ENCODE measurements around the gene NPDC1.

The NPDC1 gene

GRCh38 chr9:137011907-137012675 lies 33.9 kb downstream of the NPDC1 start:
- ChIA-PET CTCF (interaction anchor here (0.9 kb wide), 1 partner anchor 13 kb away, joined by 4 read pairs; no protein-coding TSS in a partner anchor), POLR2A (no interaction called here)
- Histone ChIP-seq H3K4me1 (ENCODE audit: control extremely low read depth in 1 of 4, control insufficient read depth in 4 of 4, insufficient read depth in 4 of 4, low read length in 3 of 4) (no peaks in the 10 kb centered on the region), H3K27ac (ENCODE audit: insufficient read depth in 1 of 2, low read depth in 1 of 2, low read length in 2 of 2, poor library complexity in 1 of 2, severe bottlenecking in 2 of 2) (no peak overlapping the region), H3K27me3 (replicated peaks in 2 of 5; ENCODE audit: control insufficient read depth in 4 of 5, insufficient read depth in 5 of 5, low read length in 4 of 5) (no peaks in the 10 kb centered on the region), H3K4me3 (ENCODE audit: control insufficient read depth in 1 of 7, extremely low read depth in 1 of 7, insufficient read depth in 4 of 7, low read depth in 2 of 7, low read length in 6 of 7) (no peak overlapping the region), H3K36me3 (ENCODE audit: control insufficient read depth in 4 of 4, insufficient read depth in 4 of 4, low read length in 3 of 4) (peaks cover 0 to 82% (median 41%) of the 10 kb centered on the region in 4 experiments), H3K9me3 (ENCODE audit: control extremely low read depth in 1 of 5, control insufficient read depth in 4 of 5, insufficient read depth in 2 of 5, low read depth in 1 of 5, low read length in 4 of 5) (no peaks in the 10 kb centered on the region)
- 99% methylated on average over 20 of the region's 39 CpGs for WGBS (ENCODE audit: insufficient coverage)
- no peak for DNase-seq

DNA sequence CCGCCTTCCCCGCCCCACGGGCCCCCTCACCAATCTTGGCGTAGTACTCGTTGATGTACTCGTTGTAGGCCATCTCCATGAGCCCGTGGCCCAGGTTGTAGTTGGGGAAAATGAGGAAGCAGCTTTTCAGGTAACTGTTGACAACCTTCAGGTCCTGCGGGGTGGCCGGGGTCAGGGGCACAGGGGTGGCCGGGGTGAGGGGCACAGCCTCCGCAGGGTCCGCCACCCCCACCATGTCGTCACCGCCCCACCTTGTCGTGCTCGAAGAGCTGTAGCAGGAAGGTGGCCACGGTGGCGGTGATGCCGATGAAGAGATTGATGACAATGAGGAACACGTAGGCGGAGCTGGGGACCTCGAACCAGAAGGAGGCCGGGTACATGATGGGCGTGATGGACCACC lies 34.8 kb downstream of the NPDC1 start:
- CTCF ChIA-PET, result no interaction called here
- 96% methylated on average over 18 of the region's 24 CpGs for WGBS (ENCODE audit: insufficient coverage)
- H3K9me3 ChIP-seq (ENCODE audit: control extremely low read depth in 1 of 5, control insufficient read depth in 4 of 5, insufficient read depth in 2 of 5, low read depth in 1 of 5, low read length in 4 of 5), result no peaks in the 10 kb centered on the region
- H3K27ac ChIP-seq (ENCODE audit: insufficient read depth in 1 of 2, low read depth in 1 of 2, low read length in 2 of 2, poor library complexity in 1 of 2, severe bottlenecking in 2 of 2), result no peak overlapping the region
- H3K4me1 ChIP-seq (ENCODE audit: control extremely low read depth in 1 of 4, control insufficient read depth in 4 of 4, insufficient read depth in 4 of 4, low read length in 3 of 4), result peaks cover 0 to 9% (median 9%) of the 10 kb centered on the region in 4 experiments
- no peak overlapping the region for H3K4me3 ChIP-seq (ENCODE audit: control insufficient read depth in 1 of 7, extremely low read depth in 1 of 7, insufficient read depth in 4 of 7, low read depth in 2 of 7, low read length in 6 of 7)
- no peaks in the 10 kb centered on the region for H3K27me3 ChIP-seq (replicated peaks in 2 of 5; ENCODE audit: control insufficient read depth in 4 of 5, insufficient read depth in 5 of 5, low read length in 4 of 5)
- H3K36me3 ChIP-seq (ENCODE audit: control insufficient read depth in 4 of 4, insufficient read depth in 4 of 4, low read length in 3 of 4), result peaks cover 0 to 73% (median 35%) of the 10 kb centered on the region in 4 experiments
- POLR2A ChIA-PET, result interaction anchor here (0.5 kb wide), 1 partner anchor 220 kb away, joined by 3 read pairs; no protein-coding TSS in a partner anchor
- DNase-seq, result no peak

DNA sequence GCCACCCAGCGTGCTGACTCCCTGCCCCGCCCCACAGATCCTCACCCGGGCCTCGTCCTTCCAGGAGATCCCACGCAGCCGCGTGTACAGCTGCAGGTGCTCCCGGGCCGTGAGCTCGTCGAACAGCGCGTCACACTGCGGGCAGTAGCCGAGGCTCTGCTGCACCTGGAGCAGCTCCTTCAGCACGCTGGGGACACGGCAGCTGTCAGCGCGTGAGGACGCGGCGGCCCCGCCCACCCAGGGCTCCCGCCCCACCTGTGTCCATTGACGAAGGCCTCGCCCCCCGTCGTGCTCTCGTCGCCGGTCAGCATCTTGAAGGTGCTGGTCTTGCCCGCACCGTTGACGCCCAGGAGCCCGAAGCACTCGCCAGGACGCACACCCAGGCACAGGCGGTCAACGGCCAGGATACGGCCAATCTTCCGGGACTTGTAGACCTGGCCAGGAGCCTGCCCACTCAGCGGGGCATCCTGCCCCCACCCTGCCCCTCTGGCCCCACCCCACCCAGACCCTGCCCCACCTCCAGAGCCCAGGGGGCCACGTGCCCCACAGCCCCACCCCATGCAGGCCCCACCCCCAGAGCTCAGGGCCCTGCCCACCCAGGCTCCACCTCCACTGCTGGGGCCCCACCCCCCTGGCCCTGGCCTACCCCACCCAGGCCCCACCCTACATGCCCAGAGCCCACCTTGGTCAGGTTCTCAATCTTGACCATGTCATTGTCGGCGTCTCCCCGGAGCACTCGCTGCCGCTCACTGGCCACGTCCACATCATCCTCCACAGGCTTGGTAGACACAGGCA lies 35.8 kb downstream of the NPDC1 start:
- H3K4me1 ChIP-seq (ENCODE audit: control extremely low read depth in 1 of 4, control insufficient read depth in 4 of 4, insufficient read depth in 4 of 4, low read length in 3 of 4), result peaks cover 0 to 17% (median 15%) of the 10 kb centered on the region in 4 experiments
- ChIA-PET POLR2A (no interaction called here), CTCF (no interaction called here)
- no peak overlapping the region for H3K27ac ChIP-seq (ENCODE audit: insufficient read depth in 1 of 2, low read depth in 1 of 2, low read length in 2 of 2, poor library complexity in 1 of 2, severe bottlenecking in 2 of 2)
- H3K27me3 ChIP-seq (replicated peaks in 2 of 5; ENCODE audit: control insufficient read depth in 4 of 5, insufficient read depth in 5 of 5, low read length in 4 of 5), result no peaks in the 10 kb centered on the region
- no peak overlapping the region for H3K4me3 ChIP-seq (ENCODE audit: control insufficient read depth in 1 of 7, extremely low read depth in 1 of 7, insufficient read depth in 4 of 7, low read depth in 2 of 7, low read length in 6 of 7)
- H3K9me3 ChIP-seq (ENCODE audit: control extremely low read depth in 1 of 5, control insufficient read depth in 4 of 5, insufficient read depth in 2 of 5, low read depth in 1 of 5, low read length in 4 of 5), result no peaks in the 10 kb centered on the region
- no peak for DNase-seq
- peaks cover 0 to 64% (median 30%) of the 10 kb centered on the region in 4 experiments for H3K36me3 ChIP-seq (ENCODE audit: control insufficient read depth in 4 of 4, insufficient read depth in 4 of 4, low read length in 3 of 4)
- WGBS (ENCODE audit: insufficient coverage), result 98% methylated on average over 45 of the region's 49 CpGs

GRCh38 chr9:137009217-137009616 lies 36.8 kb downstream of the NPDC1 start:
- H3K27ac ChIP-seq (ENCODE audit: insufficient read depth in 1 of 2, low read depth in 1 of 2, low read length in 2 of 2, poor library complexity in 1 of 2, severe bottlenecking in 2 of 2), result no peak overlapping the region
- H3K36me3 ChIP-seq (ENCODE audit: control insufficient read depth in 4 of 4, insufficient read depth in 4 of 4, low read length in 3 of 4), result peaks cover 0 to 54% (median 26%) of the 10 kb centered on the region in 4 experiments
- CTCF ChIA-PET, result no interaction called here
- H3K9me3 ChIP-seq (ENCODE audit: control extremely low read depth in 1 of 5, control insufficient read depth in 4 of 5, insufficient read depth in 2 of 5, low read depth in 1 of 5, low read length in 4 of 5), result no peaks in the 10 kb centered on the region
- 98% methylated on average over 8 of the region's 18 CpGs for WGBS (ENCODE audit: insufficient coverage)
- no peaks in the 10 kb centered on the region for H3K27me3 ChIP-seq (replicated peaks in 2 of 5; ENCODE audit: control insufficient read depth in 4 of 5, insufficient read depth in 5 of 5, low read length in 4 of 5)
- no peak overlapping the region for H3K4me3 ChIP-seq (ENCODE audit: control insufficient read depth in 1 of 7, extremely low read depth in 1 of 7, insufficient read depth in 4 of 7, low read depth in 2 of 7, low read length in 6 of 7)
- peaks cover 0 to 17% (median 15%) of the 10 kb centered on the region in 4 experiments for H3K4me1 ChIP-seq (ENCODE audit: control extremely low read depth in 1 of 4, control insufficient read depth in 4 of 4, insufficient read depth in 4 of 4, low read length in 3 of 4)
- DNase-seq, result no peak
- POLR2A ChIA-PET, result interaction anchor here (1.5 kb wide), 1 partner anchor 10 kb away, joined by 3 read pairs; no protein-coding TSS in a partner anchor

GRCh38 chr9:137008312-137008711 lies 37.7 kb downstream of the NPDC1 start:
- CTCF ChIA-PET, result no interaction called here
- H3K27me3 ChIP-seq (replicated peaks in 2 of 5; ENCODE audit: control insufficient read depth in 4 of 5, insufficient read depth in 5 of 5, low read length in 4 of 5), result no peaks in the 10 kb centered on the region

DNA sequence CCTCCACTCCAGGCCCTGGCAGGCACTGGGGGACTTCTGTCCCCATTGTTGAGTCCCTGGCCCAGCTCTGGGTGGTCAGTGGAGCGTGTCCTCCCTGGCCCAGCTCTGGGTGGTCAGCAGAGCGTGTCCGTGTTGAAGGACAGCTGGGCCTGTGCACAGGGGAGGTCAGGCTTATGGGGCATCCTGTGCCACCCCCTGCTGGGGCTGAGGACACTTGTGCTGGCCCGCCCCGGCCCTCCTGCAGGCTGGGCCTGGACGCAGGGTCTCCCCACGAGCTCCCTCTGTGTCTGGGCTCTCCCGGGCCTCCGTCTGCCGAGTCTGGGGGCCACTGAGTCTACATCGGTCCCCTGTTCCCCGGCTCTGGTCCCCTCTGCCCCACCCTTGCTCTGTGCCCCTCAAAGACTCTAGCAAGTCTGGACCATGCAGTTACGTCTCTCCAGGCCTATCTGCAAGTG lies 38.1 kb downstream of the NPDC1 start:
- Histone ChIP-seq H3K27ac (ENCODE audit: insufficient read depth in 1 of 2, low read depth in 1 of 2, low read length in 2 of 2, poor library complexity in 1 of 2, severe bottlenecking in 2 of 2) (no peak overlapping the region), H3K9me3 (ENCODE audit: control extremely low read depth in 1 of 5, control insufficient read depth in 4 of 5, insufficient read depth in 2 of 5, low read depth in 1 of 5, low read length in 4 of 5) (no peaks in the 10 kb centered on the region), H3K27me3 (replicated peaks in 2 of 5; ENCODE audit: control insufficient read depth in 4 of 5, insufficient read depth in 5 of 5, low read length in 4 of 5) (no peaks in the 10 kb centered on the region), H3K4me3 (ENCODE audit: control insufficient read depth in 1 of 7, extremely low read depth in 1 of 7, insufficient read depth in 4 of 7, low read depth in 2 of 7, low read length in 6 of 7) (no peak overlapping the region), H3K36me3 (ENCODE audit: control insufficient read depth in 4 of 4, insufficient read depth in 4 of 4, low read length in 3 of 4) (peaks cover 0 to 42% (median 17%) of the 10 kb centered on the region in 4 experiments), H3K4me1 (ENCODE audit: control extremely low read depth in 1 of 4, control insufficient read depth in 4 of 4, insufficient read depth in 4 of 4, low read length in 3 of 4) (peaks cover 0 to 17% (median 15%) of the 10 kb centered on the region in 4 experiments)
- CTCF ChIA-PET, result interaction anchor here (1.3 kb wide), 1 partner anchor 22 kb away, joined by 4 read pairs; no protein-coding TSS in a partner anchor
- no peak for DNase-seq
- POLR2A ChIA-PET, result interaction anchor here (1.5 kb wide), 1 partner anchor 11 kb away, joined by 3 read pairs; no protein-coding TSS in a partner anchor
- WGBS (ENCODE audit: insufficient coverage), result 96% methylated on average over 13 of the region's 13 CpGs

More at GRCh38 chr9:137008312-137008711, 37.7 kb downstream of the NPDC1 start:
- Histone ChIP-seq H3K4me1 (ENCODE audit: control extremely low read depth in 1 of 4, control insufficient read depth in 4 of 4, insufficient read depth in 4 of 4, low read length in 3 of 4) (peaks cover 0 to 17% (median 15%) of the 10 kb centered on the region in 4 experiments), H3K4me3 (ENCODE audit: control insufficient read depth in 1 of 7, extremely low read depth in 1 of 7, insufficient read depth in 4 of 7, low read depth in 2 of 7, low read length in 6 of 7) (no peak overlapping the region), H3K9me3 (ENCODE audit: control extremely low read depth in 1 of 5, control insufficient read depth in 4 of 5, insufficient read depth in 2 of 5, low read depth in 1 of 5, low read length in 4 of 5) (no peaks in the 10 kb centered on the region), H3K36me3 (ENCODE audit: control insufficient read depth in 4 of 4, insufficient read depth in 4 of 4, low read length in 3 of 4) (peaks cover 0 to 45% (median 20%) of the 10 kb centered on the region in 4 experiments), H3K27ac (ENCODE audit: insufficient read depth in 1 of 2, low read depth in 1 of 2, low read length in 2 of 2, poor library complexity in 1 of 2, severe bottlenecking in 2 of 2) (no peak overlapping the region)
- 90% methylated on average over 17 of the region's 22 CpGs for WGBS (ENCODE audit: insufficient coverage)
- DNase-seq, result no peak
- POLR2A ChIA-PET, result interaction anchor here (1.5 kb wide), 1 partner anchor 11 kb away, joined by 3 read pairs; no protein-coding TSS in a partner anchor

Measured in common myeloid progenitor, CD34-positive (primary cell).